GM21447 (cell line): ENCODE measurements around the gene MAN2B2.
"Not testable (repeated sequence)": the region's sequence is repeated elsewhere in the genome, so short reads cannot be mapped to it uniquely, and the experiment has no call there.

ENCODE experiments used
- ATAC-seq: cut with Tn5 transposase; IDR thresholded peaks from one replicate; pipeline ENCODE4 v1.9.1; 2021; ENCODE audit not compliant: unreplicated experiment

The MAN2B2 gene

GRCh38 chr4:6613676-6614651 lies 39.0 kb downstream of the MAN2B2 start:
- no peak for ATAC-seq

- ATAC-seq: no peak
These were observed 39.8 kb downstream of the MAN2B2 start for GRCh38 chr4:6614701-6615230.

- ATAC-seq: no peak
These were observed 41.4 kb downstream of the MAN2B2 start for GRCh38 chr4:6616087-6616995.

GRCh38 chr4:6617246-6617645 lies 42.3 kb downstream of the MAN2B2 start:
- no peak for ATAC-seq

GRCh38 chr4:6618386-6619115 lies 43.6 kb downstream of the MAN2B2 start:
- ATAC-seq: no peak

GRCh38 chr4:6619116-6619465 lies 44.1 kb downstream of the MAN2B2 start:
- ATAC-seq: no peak

GRCh38 chr4:6619466-6620255 lies 44.7 kb downstream of the MAN2B2 start:
- ATAC-seq: no peak

- ATAC-seq: no peak
These were observed 45.3 kb downstream of the MAN2B2 start for GRCh38 chr4:6620296-6620695.

- ATAC-seq: no peak
These were observed 46.0 kb downstream of the MAN2B2 start for GRCh38 chr4:6620891-6621555.

- no peak for ATAC-seq
These were observed 46.6 kb downstream of the MAN2B2 start for GRCh38 chr4:6621556-6621927.

GRCh38 chr4:6622744-6623143 lies 47.8 kb downstream of the MAN2B2 start:
- no peak for ATAC-seq

GRCh38 chr4:6625256-6625655 lies 50.3 kb downstream of the MAN2B2 start:
- ATAC-seq: no peak

- no peak for ATAC-seq
These were observed 51.1 kb downstream of the MAN2B2 start for GRCh38 chr4:6626066-6626465.

GRCh38 chr4:6627832-6628231 lies 52.8 kb downstream of the MAN2B2 start:
- ATAC-seq: no peak

- not testable (repeated sequence) for ATAC-seq
These were observed 53.5 kb downstream of the MAN2B2 start for GRCh38 chr4:6628484-6628883.

- no peak for ATAC-seq
These were observed 57.1 kb downstream of the MAN2B2 start for GRCh38 chr4:6632125-6632524.

GRCh38 chr4:6633091-6633906 lies 58.3 kb downstream of the MAN2B2 start:
- ATAC-seq: no peak

- no peak for ATAC-seq
These were observed 59.8 kb downstream of the MAN2B2 start for GRCh38 chr4:6634746-6635145.
